ENCODE results near the gene POU6F1. TPM values are rescaled to one million over a fixed set of nuclear protein-coding genes. Genes with fewer than 3 reads are reported as not detected.

Gene POU6F1
- total RNA-seq, 2 donors from 2014 or later = 11.4 to 16.4 TPM

- H3K4me1 Mint-ChIP-seq = peaks cover 6% of the 10 kb centered on the region
- Histone ChIP-seq H3K9ac (ENCODE audit: extremely low read depth, low read length, poor library complexity, severe bottlenecking) (no peak overlapping the region), H3K36me3 (ENCODE audit: control insufficient read depth, insufficient read depth, low read length) (no peaks in the 10 kb centered on the region), H3K4me1 (ENCODE audit: control insufficient read depth, insufficient read depth, low read length) (peaks cover 5% of the 10 kb centered on the region), H3K4me3 (ENCODE audit: low read length) (no peak overlapping the region), H3K9me3 (ENCODE audit: control insufficient read depth, low read length) (no peaks in the 10 kb centered on the region), H3K27ac (ENCODE audit: low read depth, low read length) (no peak overlapping the region), H3K27me3 (ENCODE audit: control insufficient read depth, insufficient read depth, low read length, poor library complexity, severe bottlenecking) (no peaks in the 10 kb centered on the region)
- no peaks in the 10 kb centered on the region for H3K27me3 Mint-ChIP-seq (ENCODE audit: insufficient read depth)
- WGBS, 2 experiments (ENCODE audit: insufficient coverage in 1 of 2, insufficient read length in 1 of 2) = 91 to 94% methylated on average over 4 to 6 of the region's 6 CpGs
- H3K27ac Mint-ChIP-seq = no peak overlapping the region
- no peak for TF ChIP-seq CTCF (conservative IDR thresholded peaks at IDR 0.05)
- no peak for DNase-seq
- H3K9me3 Mint-ChIP-seq = no peaks in the 10 kb centered on the region
- peaks cover 3% of the 10 kb centered on the region for H3K36me3 Mint-ChIP-seq (ENCODE audit: low read depth)
- H3K4me3 Mint-ChIP-seq = no peak overlapping the region
These were observed 32.6 kb downstream of the POU6F1 start for GRCh38 chr12:51185171-51185717.

GRCh38 chr12:51183816-51184215, 34.0 kb downstream of the POU6F1 start:
- Histone ChIP-seq H3K27me3 (ENCODE audit: control insufficient read depth, insufficient read depth, low read length, poor library complexity, severe bottlenecking) (no peaks in the 10 kb centered on the region), H3K36me3 (ENCODE audit: control insufficient read depth, insufficient read depth, low read length) (no peaks in the 10 kb centered on the region), H3K4me3 (ENCODE audit: low read length) (no peak overlapping the region), H3K9ac (ENCODE audit: extremely low read depth, low read length, poor library complexity, severe bottlenecking) (no peak overlapping the region), H3K27ac (ENCODE audit: low read depth, low read length) (no peak overlapping the region), H3K9me3 (ENCODE audit: control insufficient read depth, low read length) (no peaks in the 10 kb centered on the region), H3K4me1 (ENCODE audit: control insufficient read depth, insufficient read depth, low read length) (peaks cover 5% of the 10 kb centered on the region)
- no peaks in the 10 kb centered on the region for H3K36me3 Mint-ChIP-seq (ENCODE audit: low read depth)
- no peaks in the 10 kb centered on the region for H3K9me3 Mint-ChIP-seq
- no peak for DNase-seq
- H3K27ac Mint-ChIP-seq = no peak overlapping the region
- WGBS, 2 experiments (ENCODE audit: insufficient coverage in 1 of 2, insufficient read length in 1 of 2) = 72 to 79% methylated on average over 3 of the region's 3 CpGs
- no peak overlapping the region for H3K4me3 Mint-ChIP-seq
- no peak for TF ChIP-seq CTCF (conservative IDR thresholded peaks at IDR 0.05)
- peaks cover 6% of the 10 kb centered on the region for H3K4me1 Mint-ChIP-seq
- H3K27me3 Mint-ChIP-seq (ENCODE audit: insufficient read depth) = no peaks in the 10 kb centered on the region

GRCh38 chr12:51183349-51183748, 34.5 kb downstream of the POU6F1 start:
- Histone ChIP-seq H3K4me3 (ENCODE audit: low read length) (no peak overlapping the region), H3K27ac (ENCODE audit: low read depth, low read length) (no peak overlapping the region), H3K9me3 (ENCODE audit: control insufficient read depth, low read length) (no peaks in the 10 kb centered on the region), H3K36me3 (ENCODE audit: control insufficient read depth, insufficient read depth, low read length) (no peaks in the 10 kb centered on the region), H3K9ac (ENCODE audit: extremely low read depth, low read length, poor library complexity, severe bottlenecking) (no peak overlapping the region), H3K27me3 (ENCODE audit: control insufficient read depth, insufficient read depth, low read length, poor library complexity, severe bottlenecking) (no peaks in the 10 kb centered on the region), H3K4me1 (ENCODE audit: control insufficient read depth, insufficient read depth, low read length) (peaks cover 5% of the 10 kb centered on the region)
- 83 to 86% methylated on average over 2 to 3 of the region's 3 CpGs for WGBS, 2 experiments (ENCODE audit: insufficient coverage in 1 of 2, insufficient read length in 1 of 2)
- Mint-ChIP-seq H3K27me3 (ENCODE audit: insufficient read depth) (no peaks in the 10 kb centered on the region), H3K27ac (no peak overlapping the region), H3K36me3 (ENCODE audit: low read depth) (no peaks in the 10 kb centered on the region), H3K4me3 (no peak overlapping the region), H3K4me1 (peaks cover 6% of the 10 kb centered on the region), H3K9me3 (no peaks in the 10 kb centered on the region)
- DNase-seq = no peak
- TF ChIP-seq CTCF (conservative IDR thresholded peaks at IDR 0.05) = no peak

All from endodermal cell (in vitro differentiated cells).